Breast epithelium (tissue), 4 donors: ENCODE results near the gene NDUFS7. TPM values are rescaled to one million over a fixed set of nuclear protein-coding genes. Genes with fewer than 3 reads are reported as not detected.

Experiments used
- DNase-seq, 2 donors: peaks; one replicate each; pipeline ENCODE4 v3.0.0-alpha.2; 2019; ENCODE audit warnings: low spot score in 2 of 2
- H3K27ac ChIP-seq, 2 donors: fragments of 200-600 bp; sonication (generic) in 1 of 2; one replicate each; pipeline ENCODE4 v1.5.1; 2016 to 2019; ENCODE audit warnings: mild to moderate bottlenecking in 1 of 2
- H3K27me3 ChIP-seq, 2 donors: fragments of 200-600 bp; sonication (generic) in 1 of 2; one replicate each; pipeline versions ENCODE4 v1.5.1 to v1.6.0; 2017 to 2019; ENCODE audit warnings: control low read depth in 1 of 2, mild to moderate bottlenecking in 1 of 2
- H3K36me3 ChIP-seq: fragments of 200-600 bp; one replicate; pipeline ENCODE4 v1.5.1; 2019
- H3K4me1 ChIP-seq, 2 donors: fragments of 200-600 bp; sonication (generic); one replicate each; pipeline ENCODE4 v1.5.1; 2016 to 2019; ENCODE audit warnings: control low read depth in 1 of 2
- H3K4me3 ChIP-seq, 3 donors: fragments of 200-600 bp; sonication (generic); 1 replicate in 2 of 3; 2 replicates in 1 of 3; pipeline ENCODE4 v1.5.1; 2016 to 2019; ENCODE audit warnings: mild to moderate bottlenecking in 3 of 3, moderate library complexity in 2 of 3
- H3K9me3 ChIP-seq, 2 donors: fragments of 200-600 bp; sonication (generic) in 1 of 2; one replicate each; pipeline ENCODE4 v1.5.1; 2016 to 2019; ENCODE audit warnings: control low read depth in 1 of 2
- CTCF ChIP-seq, 3 donors: fragments of 450-650 bp; IDR thresholded peaks; one replicate each; pipeline ENCODE4 v1.5.1; 2016 to 2017; ENCODE audit warnings: antibody characterized with exemption in 3 of 3, mild to moderate bottlenecking in 3 of 3, moderate library complexity in 3 of 3
- POLR2A ChIP-seq: fragments of 450-650 bp; IDR thresholded peaks from one replicate; pipeline ENCODE4 v1.6.1; 2016; ENCODE audit warnings: antibody characterized with exemption, mild to moderate bottlenecking, moderate library complexity
- POLR2AphosphoS5 ChIP-seq, 3 donors: sonication (generic); formaldehyde crosslinking; IDR thresholded peaks; one replicate each; pipeline ENCODE4 v1.6.1; 2017; ENCODE audit warnings: antibody characterized with exemption in 3 of 3
- intact Hi-C: fragments of 100-400 bp; cut with DNase I; formaldehyde crosslinking; loops from one replicate; pipeline ENCODE4 v1.15.1; 2023; ENCODE audit warnings: low total_unique reads
- total RNA-seq, 3 donors: library from RNA; depleted of rRNA; stranded (reverse); fragments of >200 nt; gene quantifications; one replicate each; pipeline ENCODE4 v1.1.0, GENCODE V29; 2016

The NDUFS7 gene
- total RNA-seq, 3 donors from 2014 or later = 67.5 to 122 (median 67.5) TPM

GRCh38 chr19:1393841-1394240 lies 10.1 kb downstream of the NDUFS7 start:
- H3K4me1 ChIP-seq = no peaks in the 10 kb centered on the region
- intact Hi-C loops = no loop called here
- no peak overlapping the region for H3K27ac ChIP-seq
- H3K4me3 ChIP-seq = no peak overlapping the region
- no peaks in the 10 kb centered on the region for H3K9me3 ChIP-seq
- DNase-seq = no peak
- H3K36me3 ChIP-seq = peaks cover 6% of the 10 kb centered on the region
- no peak for TF ChIP-seq POLR2A
- no peak for TF ChIP-seq CTCF (IDR thresholded peaks at IDR 0.05)
- TF ChIP-seq POLR2AphosphoS5 (IDR thresholded peaks at IDR 0.05) = no peak
- no peaks in the 10 kb centered on the region for H3K27me3 ChIP-seq

GRCh38 chr19:1394252-1395193 lies 10.8 kb downstream of the NDUFS7 start:
- Histone ChIP-seq H3K4me3 (peak overlapping the region in 2 of 3 donors; percentile 8 to 19), H3K27ac (no peak overlapping the region), H3K4me1 (no peaks in the 10 kb centered on the region), H3K36me3 (peaks cover 6% of the 10 kb centered on the region), H3K9me3 (no peaks in the 10 kb centered on the region), H3K27me3 (no peaks in the 10 kb centered on the region)
- intact Hi-C loops = no loop called here
- DNase-seq = no peak
- TF ChIP-seq POLR2AphosphoS5 (IDR thresholded peaks at IDR 0.05) (no peak), POLR2A (no peak), CTCF (IDR thresholded peaks at IDR 0.05) (no peak)

- intact Hi-C loops = no loop called here
- Histone ChIP-seq H3K36me3 (peaks cover 6% of the 10 kb centered on the region), H3K4me1 (no peaks in the 10 kb centered on the region), H3K9me3 (no peaks in the 10 kb centered on the region), H3K4me3 (peak overlapping the region in 2 of 3 donors; percentile 8 to 19), H3K27ac (no peak overlapping the region), H3K27me3 (no peaks in the 10 kb centered on the region)
- TF ChIP-seq POLR2A (no peak), POLR2AphosphoS5 (IDR thresholded peaks at IDR 0.05) (no peak), CTCF (IDR thresholded peaks at IDR 0.05) (no peak)
- DNase-seq = no peak
These were observed 11.7 kb downstream of the NDUFS7 start for GRCh38 chr19:1395194-1396018.

GRCh38 chr19:1396019-1396767 lies 12.5 kb downstream of the NDUFS7 start:
- TF ChIP-seq CTCF (IDR thresholded peaks at IDR 0.05) (no peak), POLR2AphosphoS5 (IDR thresholded peaks at IDR 0.05) (no peak), POLR2A (no peak)
- Histone ChIP-seq H3K27ac (no peak overlapping the region), H3K27me3 (no peaks in the 10 kb centered on the region), H3K36me3 (no peaks in the 10 kb centered on the region), H3K9me3 (no peaks in the 10 kb centered on the region), H3K4me1 (peaks cover 0 to 6% of the 10 kb centered on the region in 2 donors), H3K4me3 (peak overlapping the region in 1 of 3 donors; percentile 8)
- intact Hi-C loops = no loop called here
- DNase-seq = no peak
